HCT116 (cell line): ENCODE results near the gene LDLRAD4. TPM values are rescaled to one million over a fixed set of nuclear protein-coding genes. Genes with fewer than 3 reads are reported as not detected.

Experiments used
- ATAC-seq: fragments of 200-7000 bp; cut with Tn5 transposase; 2 replicates; pipeline ENCODE4 v1.9.1; 2020; ENCODE audit warnings: mild to moderate bottlenecking, moderate library complexity
- BruUV-seq: library from RNA; stranded (reverse); fragments of 400-500 nt; replicated peaks from 2 replicates; lab custom pipeline; 2021; lab: Mats Ljungman, UMichigan
- CTCF ChIA-PET: fragments of 300-600 bp; sonication (Branson Sonifier 250); formaldehyde crosslinking; loops from one replicate; lab custom pipeline; 2021; ENCODE audit warnings: antibody characterized with exemption; lab: Charles Lee
- POLR2A ChIA-PET: fragments of 300-600, 350-600 bp; sonication (Branson Sonifier 250); formaldehyde crosslinking; loops from one replicate; lab custom pipeline; 2021; ENCODE audit warnings: antibody characterized with exemption; lab: Charles Lee
- RAD21 ChIA-PET, 2 experiments: fragments of 300-600 bp; sonication (Branson Sonifier 250); formaldehyde crosslinking; loops; one replicate each; lab custom pipeline; 2023; ENCODE audit warnings: low total read pairs in 2 of 2; ENCODE audit not compliant: uncharacterized antibody in 2 of 2, unreplicated experiment in 2 of 2, low non-redundant PET in 1 of 2; lab: Charles Lee
- DNase-seq: peaks from one replicate; pipeline ENCODE4 v3.0.0-alpha.2; 2010; ENCODE audit warnings: low read depth, low spot score
- H2AFZ ChIP-seq: fragments of 200-600 bp; shearing (Covaris generic), sonication (generic); 2 replicates; pipeline ENCODE4 v1.6.1; 2017; ENCODE audit warnings: low read depth, mixed run types, mixed read lengths, antibody characterized with exemption, low read length; ENCODE audit not compliant: poor library complexity, severe bottlenecking
- H3K27ac ChIP-seq: 2 replicates; pipeline ENCODE4 v1.5.1; 2012; ENCODE audit warnings: low read depth, low read length
- H3K27me3 ChIP-seq: fragments of 200-600 bp; sonication (generic); 2 replicates; pipeline ENCODE4 v1.6.1; 2016; ENCODE audit warnings: mixed run types, low read length, mixed read lengths; ENCODE audit not compliant: insufficient read depth
- H3K36me3 ChIP-seq, 2 experiments: fragments of 200-500 bp in 1 of 2; fragments of 200-600 bp in 1 of 2; sonication (Bioruptor generic) in 1 of 2; sonication (generic) in 1 of 2; 2 replicates each; pipeline versions ENCODE4 v1.5.1 to v1.6.1; 2014 to 2016; ENCODE audit warnings: low read length in 2 of 2, inconsistent platforms in 1 of 2, mixed read lengths in 1 of 2, mixed run types in 1 of 2; ENCODE audit not compliant: insufficient read depth in 2 of 2, control insufficient read depth in 1 of 2
- H3K4me1 ChIP-seq, 2 experiments: fragments of 200-600 bp in 1 of 2; sonication (generic) in 1 of 2; 2 replicates each; pipeline versions ENCODE4 v1.5.1 to v1.6.1; 2012 to 2017; ENCODE audit warnings: low read length in 2 of 2, inconsistent platforms in 1 of 2, mild to moderate bottlenecking in 1 of 2, mixed read lengths in 1 of 2, mixed run types in 1 of 2, moderate library complexity in 1 of 2; ENCODE audit not compliant: insufficient read depth in 2 of 2, control insufficient read depth in 1 of 2
- H3K4me2 ChIP-seq: fragments of 200-600 bp; sonication (generic); 2 replicates; pipeline ENCODE4 v1.6.1; 2017; ENCODE audit warnings: mixed run types, low read length, mixed read lengths
- H3K4me3 ChIP-seq, 2 experiments: fragments of 200-600 bp in 1 of 2; sonication (generic) in 1 of 2; replicated peaks in 1 of 2; 2 replicates each; pipeline ENCODE4 v1.5.1; 2011 to 2016; ENCODE audit warnings: low read length in 2 of 2, control low read depth in 1 of 2, low read depth in 1 of 2, mild to moderate bottlenecking in 1 of 2, mixed read lengths in 1 of 2, mixed run types in 1 of 2
- H3K79me2 ChIP-seq: fragments of 200-600 bp; sonication (generic); 2 replicates; pipeline ENCODE4 v1.6.1; 2017; ENCODE audit warnings: mild to moderate bottlenecking, mixed run types, low read length, moderate library complexity, mixed read lengths; ENCODE audit not compliant: insufficient read depth
- H3K9ac ChIP-seq: fragments of 200-600 bp; sonication (generic); 2 replicates; pipeline ENCODE4 v1.6.1; 2016; ENCODE audit warnings: low read length, mixed read lengths
- H3K9me2 ChIP-seq: fragments of 200-600 bp; sonication (generic), shearing (Covaris generic); 2 replicates; pipeline ENCODE4 v1.6.1; 2017; ENCODE audit warnings: mixed run types, mild to moderate bottlenecking, moderate library complexity; ENCODE audit not compliant: insufficient read depth
- H3K9me3 ChIP-seq, 2 experiments: fragments of 200-500 bp in 1 of 2; fragments of 200-600 bp in 1 of 2; sonication (Bioruptor generic) in 1 of 2; sonication (generic) in 1 of 2; 2 replicates each; pipeline ENCODE4 v1.6.1; 2014 to 2017; ENCODE audit warnings: low read length in 2 of 2, mixed read lengths in 2 of 2, inconsistent platforms in 1 of 2, low read depth in 1 of 2, mild to moderate bottlenecking in 1 of 2, mixed run types in 1 of 2, moderate library complexity in 1 of 2; ENCODE audit not compliant: control insufficient read depth in 1 of 2, insufficient read depth in 1 of 2
- H4K20me1 ChIP-seq: fragments of 200-600 bp; sonication (generic), shearing (Covaris generic); 2 replicates; pipeline ENCODE4 v1.6.1; 2017; ENCODE audit warnings: mixed run types, mild to moderate bottlenecking, moderate library complexity; ENCODE audit not compliant: insufficient read depth
- CBX3 ChIP-seq: IDR thresholded peaks from 2 replicates; pipeline ENCODE4 v1.6.1; 2012; ENCODE audit warnings: low read depth
- CEBPB ChIP-seq: IDR thresholded peaks from 2 replicates; pipeline ENCODE4 v1.6.1; 2012; ENCODE audit warnings: low read depth
- EGR1 ChIP-seq: IDR thresholded peaks from 2 replicates; pipeline ENCODE4 v1.6.1; 2012; ENCODE audit warnings: low read depth
- ELF1 ChIP-seq: IDR thresholded peaks from 2 replicates; pipeline ENCODE4 v1.6.1; 2012; ENCODE audit warnings: low read depth, borderline replicate concordance
- EZH2 ChIP-seq: fragments of 200-600 bp; sonication (generic); IDR thresholded peaks from 2 replicates; pipeline ENCODE4 v1.6.1; 2017; ENCODE audit warnings: antibody characterized with exemption, mixed run types
- EZH2phosphoT487 ChIP-seq: fragments of 200-600 bp; IDR thresholded peaks from 2 replicates; pipeline ENCODE4 v1.6.1; 2018; ENCODE audit warnings: antibody characterized with exemption, borderline replicate concordance
- FOSL1 ChIP-seq: IDR thresholded peaks from 2 replicates; pipeline ENCODE4 v1.6.1; 2012; ENCODE audit warnings: low read depth
- JUND ChIP-seq: IDR thresholded peaks from 2 replicates; pipeline ENCODE4 v1.6.1; 2012
- POLR2A ChIP-seq: IDR thresholded peaks from 2 replicates; pipeline ENCODE4 v1.7.0; 2011; ENCODE audit warnings: borderline replicate concordance; ENCODE audit not compliant: insufficient read depth, insufficient read length; ENCODE audit errors: extremely low read depth
- SIN3A ChIP-seq: IDR thresholded peaks from 2 replicates; pipeline ENCODE4 v1.6.1; 2012; ENCODE audit warnings: low read depth
- SP1 ChIP-seq: IDR thresholded peaks from 2 replicates; pipeline ENCODE4 v1.6.1; 2012; ENCODE audit warnings: low read depth
- SRF ChIP-seq: IDR thresholded peaks from 2 replicates; pipeline ENCODE4 v1.6.1; 2012; ENCODE audit warnings: low read depth
- ZNF274 ChIP-seq: fragments of 200-500 bp; sonication (Bioruptor generic); IDR thresholded peaks from 2 replicates; pipeline ENCODE4 v1.6.1; 2014; ENCODE audit warnings: mild to moderate bottlenecking, low read depth, low read length, inconsistent platforms
- intact Hi-C: fragments of 100-400 bp; cut with micrococcal nuclease; formaldehyde crosslinking; loops from 2 replicates; pipeline ENCODE4 v1.10.0; 2022
- total RNA-seq: library from RNA; stranded (reverse); gene quantifications from one replicate; pipeline ENCODE4 v1.2.1, GENCODE V29; 2021; ENCODE audit not compliant: unreplicated experiment
- TF ChIP-seq, protein P1 (sequence below), 3 experiments: fragments of 200-600 bp in 1 of 3; sonication (generic) in 1 of 3; IDR thresholded peaks in 2 of 3; conservative IDR thresholded peaks in 1 of 3; 2 replicates each; pipeline ENCODE4 v1.5.1; 2012 to 2017; ENCODE audit warnings: low read depth in 2 of 3, low read length in 2 of 3, antibody characterized with exemption in 1 of 3, borderline replicate concordance in 1 of 3, control low read depth in 1 of 3, mild to moderate bottlenecking in 1 of 3, mixed read lengths in 1 of 3, mixed run types in 1 of 3, moderate library complexity in 1 of 3; ENCODE audit not compliant: insufficient read depth in 1 of 3
- TF ChIP-seq, protein P2 (sequence below): IDR thresholded peaks from 2 replicates; pipeline ENCODE4 v1.6.1; 2012
- TF ChIP-seq, protein P3 (sequence below): IDR thresholded peaks from 2 replicates; pipeline ENCODE4 v1.6.1; 2012; ENCODE audit warnings: low read depth
- TF ChIP-seq, protein P4 (sequence below): IDR thresholded peaks from 2 replicates; pipeline ENCODE4 v1.6.1; 2011; ENCODE audit warnings: mild to moderate bottlenecking, low read length, moderate library complexity; ENCODE audit not compliant: insufficient replicate concordance; ENCODE audit errors: extremely low read depth
- TF ChIP-seq, protein P5 (sequence below): IDR thresholded peaks from 2 replicates; pipeline ENCODE4 v1.6.1; 2012

Gene LDLRAD4
- total RNA-seq, 1 experiment from 2014 or later, result 1.2 TPM

DNA sequence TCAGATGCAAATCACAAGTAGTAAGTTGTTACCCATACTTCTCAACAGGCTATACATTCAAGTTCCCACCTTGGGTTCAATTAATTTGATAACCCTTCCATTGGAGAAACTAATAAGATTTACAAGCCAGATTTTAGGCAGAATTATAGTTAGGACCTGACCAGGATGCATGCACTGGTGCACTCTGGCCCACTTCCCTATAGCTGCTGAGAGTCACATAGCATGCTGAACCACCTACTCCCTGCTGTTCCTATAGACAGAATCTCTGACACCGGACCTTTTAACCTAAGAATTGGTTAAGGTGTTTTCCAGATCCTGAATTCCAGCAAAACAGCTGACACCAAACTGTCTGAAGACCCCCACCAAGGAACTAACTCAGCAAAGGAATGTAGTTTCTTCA lies 481.6 kb downstream of the LDLRAD4 start:
- Histone ChIP-seq H3K9me2 (no peaks in the 10 kb centered on the region), H3K27ac (no peak overlapping the region), H3K9ac (no peak overlapping the region), H3K79me2 (peaks cover 100% of the 10 kb centered on the region), H3K4me2 (no peak overlapping the region), H3K4me1 (no peaks in the 10 kb centered on the region), H3K36me3 (peaks cover 0 to 22% of the 10 kb centered on the region in 2 experiments; a peak in 1 of 4 replicates), H3K9me3 (peaks cover 6 to 11% of the 10 kb centered on the region in 2 experiments; a peak in 2 of 4 replicates), H4K20me1 (no peaks in the 10 kb centered on the region), H3K4me3 (no peak overlapping the region), H2AFZ (no peak overlapping the region), H3K27me3 (no peaks in the 10 kb centered on the region)
- ChIA-PET CTCF (no interaction called here), POLR2A (no interaction called here), RAD21 (no interaction called here)
- ATAC-seq, result no peak
- no peak for DNase-seq
- TF ChIP-seq, protein P1, sequence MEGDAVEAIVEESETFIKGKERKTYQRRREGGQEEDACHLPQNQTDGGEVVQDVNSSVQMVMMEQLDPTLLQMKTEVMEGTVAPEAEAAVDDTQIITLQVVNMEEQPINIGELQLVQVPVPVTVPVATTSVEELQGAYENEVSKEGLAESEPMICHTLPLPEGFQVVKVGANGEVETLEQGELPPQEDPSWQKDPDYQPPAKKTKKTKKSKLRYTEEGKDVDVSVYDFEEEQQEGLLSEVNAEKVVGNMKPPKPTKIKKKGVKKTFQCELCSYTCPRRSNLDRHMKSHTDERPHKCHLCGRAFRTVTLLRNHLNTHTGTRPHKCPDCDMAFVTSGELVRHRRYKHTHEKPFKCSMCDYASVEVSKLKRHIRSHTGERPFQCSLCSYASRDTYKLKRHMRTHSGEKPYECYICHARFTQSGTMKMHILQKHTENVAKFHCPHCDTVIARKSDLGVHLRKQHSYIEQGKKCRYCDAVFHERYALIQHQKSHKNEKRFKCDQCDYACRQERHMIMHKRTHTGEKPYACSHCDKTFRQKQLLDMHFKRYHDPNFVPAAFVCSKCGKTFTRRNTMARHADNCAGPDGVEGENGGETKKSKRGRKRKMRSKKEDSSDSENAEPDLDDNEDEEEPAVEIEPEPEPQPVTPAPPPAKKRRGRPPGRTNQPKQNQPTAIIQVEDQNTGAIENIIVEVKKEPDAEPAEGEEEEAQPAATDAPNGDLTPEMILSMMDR (IDR thresholded peaks at IDR 0.05 in 2 of 3, conservative IDR thresholded peaks at IDR 0.05 in 1 of 3; ENCODE audit: borderline replicate concordance in 1 of 3, insufficient read depth in 1 of 3, low read depth in 2 of 3, low read length in 2 of 3), result no peak
- TF ChIP-seq EZH2phosphoT487, result no peak
- no peak for TF ChIP-seq JUND
- TF ChIP-seq, protein P2, sequence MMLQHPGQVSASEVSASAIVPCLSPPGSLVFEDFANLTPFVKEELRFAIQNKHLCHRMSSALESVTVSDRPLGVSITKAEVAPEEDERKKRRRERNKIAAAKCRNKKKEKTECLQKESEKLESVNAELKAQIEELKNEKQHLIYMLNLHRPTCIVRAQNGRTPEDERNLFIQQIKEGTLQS, result no peak
- TF ChIP-seq, protein P3, sequence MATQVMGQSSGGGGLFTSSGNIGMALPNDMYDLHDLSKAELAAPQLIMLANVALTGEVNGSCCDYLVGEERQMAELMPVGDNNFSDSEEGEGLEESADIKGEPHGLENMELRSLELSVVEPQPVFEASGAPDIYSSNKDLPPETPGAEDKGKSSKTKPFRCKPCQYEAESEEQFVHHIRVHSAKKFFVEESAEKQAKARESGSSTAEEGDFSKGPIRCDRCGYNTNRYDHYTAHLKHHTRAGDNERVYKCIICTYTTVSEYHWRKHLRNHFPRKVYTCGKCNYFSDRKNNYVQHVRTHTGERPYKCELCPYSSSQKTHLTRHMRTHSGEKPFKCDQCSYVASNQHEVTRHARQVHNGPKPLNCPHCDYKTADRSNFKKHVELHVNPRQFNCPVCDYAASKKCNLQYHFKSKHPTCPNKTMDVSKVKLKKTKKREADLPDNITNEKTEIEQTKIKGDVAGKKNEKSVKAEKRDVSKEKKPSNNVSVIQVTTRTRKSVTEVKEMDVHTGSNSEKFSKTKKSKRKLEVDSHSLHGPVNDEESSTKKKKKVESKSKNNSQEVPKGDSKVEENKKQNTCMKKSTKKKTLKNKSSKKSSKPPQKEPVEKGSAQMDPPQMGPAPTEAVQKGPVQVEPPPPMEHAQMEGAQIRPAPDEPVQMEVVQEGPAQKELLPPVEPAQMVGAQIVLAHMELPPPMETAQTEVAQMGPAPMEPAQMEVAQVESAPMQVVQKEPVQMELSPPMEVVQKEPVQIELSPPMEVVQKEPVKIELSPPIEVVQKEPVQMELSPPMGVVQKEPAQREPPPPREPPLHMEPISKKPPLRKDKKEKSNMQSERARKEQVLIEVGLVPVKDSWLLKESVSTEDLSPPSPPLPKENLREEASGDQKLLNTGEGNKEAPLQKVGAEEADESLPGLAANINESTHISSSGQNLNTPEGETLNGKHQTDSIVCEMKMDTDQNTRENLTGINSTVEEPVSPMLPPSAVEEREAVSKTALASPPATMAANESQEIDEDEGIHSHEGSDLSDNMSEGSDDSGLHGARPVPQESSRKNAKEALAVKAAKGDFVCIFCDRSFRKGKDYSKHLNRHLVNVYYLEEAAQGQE, result no peak
- no peak for TF ChIP-seq SIN3A
- TF ChIP-seq CBX3, result no peak
- TF ChIP-seq FOSL1, result no peak
- TF ChIP-seq, protein P4, sequence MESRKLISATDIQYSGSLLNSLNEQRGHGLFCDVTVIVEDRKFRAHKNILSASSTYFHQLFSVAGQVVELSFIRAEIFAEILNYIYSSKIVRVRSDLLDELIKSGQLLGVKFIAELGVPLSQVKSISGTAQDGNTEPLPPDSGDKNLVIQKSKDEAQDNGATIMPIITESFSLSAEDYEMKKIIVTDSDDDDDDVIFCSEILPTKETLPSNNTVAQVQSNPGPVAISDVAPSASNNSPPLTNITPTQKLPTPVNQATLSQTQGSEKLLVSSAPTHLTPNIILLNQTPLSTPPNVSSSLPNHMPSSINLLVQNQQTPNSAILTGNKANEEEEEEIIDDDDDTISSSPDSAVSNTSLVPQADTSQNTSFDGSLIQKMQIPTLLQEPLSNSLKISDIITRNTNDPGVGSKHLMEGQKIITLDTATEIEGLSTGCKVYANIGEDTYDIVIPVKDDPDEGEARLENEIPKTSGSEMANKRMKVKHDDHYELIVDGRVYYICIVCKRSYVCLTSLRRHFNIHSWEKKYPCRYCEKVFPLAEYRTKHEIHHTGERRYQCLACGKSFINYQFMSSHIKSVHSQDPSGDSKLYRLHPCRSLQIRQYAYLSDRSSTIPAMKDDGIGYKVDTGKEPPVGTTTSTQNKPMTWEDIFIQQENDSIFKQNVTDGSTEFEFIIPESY, result no peak
- no peak for TF ChIP-seq EGR1
- TF ChIP-seq SRF, result no peak
- no peak for TF ChIP-seq ELF1
- no peak for TF ChIP-seq SP1
- no peak for TF ChIP-seq EZH2
- TF ChIP-seq POLR2A, result no peak
- no peak for TF ChIP-seq ZNF274
- TF ChIP-seq CEBPB, result no peak
- TF ChIP-seq, protein P5, sequence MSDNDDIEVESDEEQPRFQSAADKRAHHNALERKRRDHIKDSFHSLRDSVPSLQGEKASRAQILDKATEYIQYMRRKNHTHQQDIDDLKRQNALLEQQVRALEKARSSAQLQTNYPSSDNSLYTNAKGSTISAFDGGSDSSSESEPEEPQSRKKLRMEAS, result no peak
- no TSS peak for BruUV-seq
- intact Hi-C loops, result no loop called here
